Hepatocyte (in vitro differentiated cells): ENCODE measurements around the gene TH.

ENCODE experiments used
- CTCF ChIP-seq: fragments of 200-600 bp; sonication (generic); IDR thresholded peaks from 2 replicates; pipeline ENCODE4 v1.5.1; 2016; ENCODE audit warnings: antibody characterized with exemption, mild to moderate bottlenecking; ENCODE audit not compliant: poor library complexity
- EZH2 ChIP-seq: fragments of 200-600 bp; sonication (generic); IDR thresholded peaks from 2 replicates; pipeline ENCODE4 v1.6.1; 2016; ENCODE audit warnings: antibody characterized with exemption, mild to moderate bottlenecking, borderline replicate concordance

- TF ChIP-seq CTCF: no peak
- TF ChIP-seq EZH2: no peak
Measured at GRCh38 chr11:2169005-2169378, 2.6 kb downstream of the TH start.
